GM21360 (cell line): ENCODE results near the gene DHRS13.
"Not testable (repeated sequence)": the region's sequence is repeated elsewhere in the genome, so short reads cannot be mapped to it uniquely, and the experiment has no call there.

Source experiments
- ATAC-seq: cut with Tn5 transposase; IDR thresholded peaks from one replicate; pipeline ENCODE4 v1.9.1; 2021; ENCODE audit warnings: mild to moderate bottlenecking, moderate library complexity; ENCODE audit not compliant: unreplicated experiment

Gene DHRS13

DNA sequence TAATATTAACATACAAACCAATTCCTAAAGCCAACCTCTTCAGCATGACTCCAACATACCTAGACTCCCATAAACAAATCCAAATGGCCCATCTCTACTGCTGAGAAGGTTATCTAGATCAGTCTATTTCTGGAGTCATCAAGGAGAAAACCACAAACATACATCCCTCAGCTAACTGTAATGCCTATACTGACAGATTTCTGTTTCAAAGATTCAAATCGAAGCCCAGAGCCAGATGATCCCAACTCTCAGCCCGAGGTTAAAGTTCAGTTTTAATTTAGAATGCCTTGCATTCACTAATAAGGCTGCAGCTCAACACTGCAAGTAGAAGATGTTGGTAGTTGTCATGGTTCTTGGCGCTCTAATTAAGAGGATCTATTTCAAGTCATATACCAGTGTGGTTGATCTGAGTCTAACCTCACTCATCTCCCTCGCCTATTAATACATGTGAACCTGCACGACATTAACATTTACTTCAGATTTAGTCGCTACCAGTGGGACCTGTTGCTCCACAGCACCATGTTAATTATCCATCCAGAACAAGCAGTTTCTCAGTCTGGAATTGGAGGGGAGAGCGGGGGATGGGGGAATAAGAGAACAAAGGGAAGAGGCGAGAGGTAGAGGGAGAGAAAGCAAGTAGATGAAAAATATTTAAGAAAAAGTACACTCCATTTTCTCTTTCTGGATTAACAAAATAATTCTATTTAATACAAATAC, 33.0 kb upstream of the DHRS13 start:
- ATAC-seq: no peak

DNA sequence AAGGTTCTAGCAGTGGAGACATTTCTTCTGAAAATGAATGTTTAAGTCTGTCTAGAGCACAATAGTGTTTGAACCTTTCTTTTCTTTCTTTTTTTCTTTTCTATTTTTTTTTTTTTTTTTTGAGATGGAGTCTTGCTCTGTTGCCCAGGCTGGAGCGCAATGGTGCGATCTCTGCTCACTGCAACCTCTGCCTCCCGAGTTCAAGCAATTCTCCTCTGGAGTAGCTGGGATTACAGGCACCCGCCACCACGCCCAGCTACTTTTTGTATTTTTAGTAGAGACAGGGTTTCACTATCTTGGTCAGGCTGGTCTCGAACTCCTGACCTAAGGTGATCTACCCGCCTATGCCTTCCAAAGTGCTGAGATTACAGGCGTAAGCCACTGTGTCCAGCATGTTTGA, 31.6 kb upstream of the DHRS13 start:
- ATAC-seq: not testable (repeated sequence)

DNA sequence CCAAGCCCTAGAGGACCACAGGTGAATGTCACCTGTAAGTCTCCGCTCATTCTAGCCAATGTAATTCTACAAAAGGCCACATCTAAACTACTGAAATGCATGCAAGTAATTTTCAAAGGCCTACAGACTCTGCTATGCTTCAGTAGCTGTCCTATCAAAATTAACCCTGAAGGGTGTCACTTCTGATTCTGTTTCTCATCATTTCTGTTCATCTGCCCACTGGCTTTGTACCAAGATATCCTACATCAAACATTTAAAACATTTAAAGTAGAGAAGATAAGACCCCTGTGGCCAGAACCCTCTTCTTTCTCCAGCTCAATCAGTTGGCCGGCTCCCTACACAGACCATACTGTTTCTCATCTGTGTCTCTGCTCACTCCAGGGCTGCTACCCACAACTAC, 26.9 kb upstream of the DHRS13 start:
- no peak for ATAC-seq

DNA sequence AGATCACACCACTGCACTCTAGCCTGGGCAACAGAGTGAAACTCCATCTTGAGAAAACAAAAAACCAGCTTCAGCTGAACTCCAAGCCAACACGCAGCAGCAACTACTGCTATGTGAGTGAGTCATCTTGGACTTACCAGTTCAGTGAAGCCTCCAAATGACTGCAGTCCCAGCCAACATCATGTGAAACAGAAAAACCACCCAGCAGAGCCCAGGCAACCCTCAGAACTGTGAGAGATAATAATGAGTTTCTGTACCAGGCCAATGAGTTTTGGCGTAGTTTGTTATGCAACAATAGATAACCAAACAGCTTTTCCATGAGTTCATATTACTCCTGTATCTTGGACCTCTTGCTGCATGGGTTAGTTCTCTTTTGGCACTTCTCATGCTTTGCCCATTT, 25.2 kb upstream of the DHRS13 start:
- no peak for ATAC-seq

DNA sequence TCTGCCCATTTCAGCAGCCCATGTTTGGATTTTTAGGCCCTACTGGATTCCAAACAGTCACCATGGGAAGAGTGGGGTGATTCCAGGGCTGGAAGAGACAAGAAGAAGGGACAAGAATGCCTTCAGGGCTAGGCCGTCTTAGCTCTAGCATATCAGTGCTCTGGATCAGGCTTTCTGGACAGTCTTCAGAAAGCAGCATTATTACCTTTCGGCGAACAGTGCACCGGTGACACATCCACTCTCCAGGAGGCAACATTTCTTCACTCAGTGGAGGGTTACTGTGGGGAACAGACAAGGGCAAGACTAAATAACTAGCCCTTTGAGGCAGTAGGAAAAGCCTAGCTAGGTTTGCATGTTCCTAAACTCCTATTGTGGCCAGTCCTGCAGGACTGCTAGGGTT, 23.9 kb upstream of the DHRS13 start:
- no peak for ATAC-seq

DNA sequence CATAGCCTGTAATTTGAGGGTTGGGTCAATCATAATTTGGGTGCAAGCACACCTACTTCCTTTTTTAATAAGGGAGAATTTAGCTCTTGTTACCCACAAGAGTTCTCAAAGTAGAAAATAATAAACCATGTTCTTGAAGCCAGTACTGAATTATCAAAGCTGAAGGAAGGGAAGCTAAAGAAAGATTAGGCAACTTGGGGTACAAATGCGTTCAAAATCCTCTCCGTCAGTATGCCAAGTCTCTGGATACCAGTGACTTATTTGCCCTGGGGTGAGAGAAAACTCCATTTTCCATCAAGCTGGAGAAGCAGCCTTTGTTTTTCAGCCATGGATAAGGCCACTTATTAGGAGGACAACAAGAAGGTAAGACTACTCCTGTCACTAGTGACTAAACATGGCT, 23.5 kb upstream of the DHRS13 start:
- no peak for ATAC-seq

DNA sequence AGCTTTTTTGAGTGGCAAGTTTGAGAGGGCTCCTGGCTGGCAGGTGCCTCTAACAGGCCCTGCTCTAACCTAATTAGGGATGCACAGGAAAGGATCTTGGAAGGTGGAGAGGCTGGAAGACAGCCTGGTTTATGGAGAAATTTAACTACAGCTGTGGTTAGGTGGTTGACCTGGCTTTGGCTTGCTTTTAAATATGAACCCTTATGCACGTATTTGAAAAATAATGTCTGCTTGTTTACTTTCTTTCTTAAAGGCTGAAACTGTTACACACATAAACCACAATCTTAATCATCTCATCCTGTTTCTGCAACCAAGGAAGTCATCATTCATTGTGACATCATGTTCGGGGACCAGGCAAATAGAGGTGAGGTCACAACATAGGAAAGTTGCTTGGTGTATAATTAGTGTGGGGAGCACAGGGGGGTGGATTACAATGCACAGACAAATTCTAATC, 23.1 kb upstream of the DHRS13 start:
- ATAC-seq: no peak

DNA sequence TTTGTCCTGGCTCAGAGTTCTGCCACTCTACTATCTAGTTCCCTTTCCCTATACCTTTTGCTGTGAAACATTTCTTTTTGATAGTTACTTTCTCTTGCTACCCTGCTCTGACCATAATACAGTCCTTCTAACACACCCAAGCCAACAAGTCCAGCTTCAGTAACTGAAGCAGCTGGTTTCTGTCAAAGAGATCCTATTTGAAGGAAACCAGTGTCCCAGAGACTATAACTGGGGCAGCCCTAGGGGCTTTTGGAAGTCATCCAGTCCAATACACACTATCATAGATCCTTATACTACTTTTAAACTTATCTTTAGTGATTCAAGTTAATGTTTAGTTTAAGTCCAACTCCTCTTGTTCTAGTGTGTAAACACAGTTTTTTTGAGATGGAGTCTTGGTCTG, 17.3 kb upstream of the DHRS13 start:
- no peak for ATAC-seq

DNA sequence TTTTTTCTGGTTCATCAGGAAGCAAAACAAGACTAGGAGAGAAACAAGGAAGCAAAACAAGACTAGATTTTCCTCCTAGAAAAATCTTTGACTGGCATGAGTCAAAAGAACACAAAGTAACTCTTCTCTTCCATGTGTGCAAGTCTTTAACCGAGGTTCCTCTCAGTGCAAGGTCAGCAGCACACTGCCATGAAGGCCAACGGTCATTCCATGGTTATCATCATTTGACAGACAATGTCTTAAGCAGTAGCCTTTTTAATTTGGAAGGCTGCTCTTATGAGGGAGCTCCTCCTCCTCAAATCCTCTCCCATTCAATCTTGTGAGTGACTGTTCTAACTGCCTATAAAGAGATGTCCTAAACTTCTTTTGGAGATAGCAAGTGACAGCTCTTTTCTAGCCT, 15.4 kb upstream of the DHRS13 start:
- no peak for ATAC-seq

DNA sequence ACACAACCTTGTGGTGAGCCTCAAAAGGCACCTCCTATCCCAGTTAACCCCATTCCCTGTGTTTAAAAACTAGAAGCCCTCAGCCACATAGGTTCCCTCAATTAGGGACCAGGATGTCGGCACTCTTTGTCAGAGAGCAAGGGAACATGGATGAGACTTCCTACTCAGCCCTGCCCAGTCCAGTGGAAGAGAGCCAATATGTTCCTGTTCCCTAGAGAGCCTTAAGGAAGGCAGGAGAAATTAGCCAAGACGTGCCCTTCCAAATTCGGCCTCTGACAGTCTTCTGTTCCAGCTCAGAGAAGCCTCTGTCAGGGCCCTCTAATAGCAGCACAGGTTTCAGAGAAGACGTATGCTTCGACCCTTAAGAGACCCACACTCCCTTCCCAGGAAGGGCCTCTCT, 14.6 kb upstream of the DHRS13 start:
- no peak for ATAC-seq

DNA sequence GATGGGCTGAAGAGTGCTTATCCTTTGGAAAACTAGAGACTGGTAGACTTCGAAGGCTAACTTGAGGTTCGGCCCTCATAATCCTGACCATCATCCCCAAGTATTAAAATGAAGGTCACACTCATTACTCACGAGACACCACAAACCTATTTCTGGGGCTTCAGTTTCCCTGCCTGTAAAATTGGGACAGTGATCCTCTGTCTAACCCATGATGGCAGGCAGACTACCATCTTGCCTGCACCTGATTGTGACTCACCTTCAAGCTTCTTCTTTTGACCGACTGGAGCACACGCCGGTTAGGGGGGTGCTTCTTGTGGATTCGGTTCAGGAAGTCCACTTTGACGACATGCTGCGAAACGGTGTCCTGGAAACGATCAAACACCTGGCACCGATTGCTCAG, 14.2 kb upstream of the DHRS13 start:
- ATAC-seq: no peak

DNA sequence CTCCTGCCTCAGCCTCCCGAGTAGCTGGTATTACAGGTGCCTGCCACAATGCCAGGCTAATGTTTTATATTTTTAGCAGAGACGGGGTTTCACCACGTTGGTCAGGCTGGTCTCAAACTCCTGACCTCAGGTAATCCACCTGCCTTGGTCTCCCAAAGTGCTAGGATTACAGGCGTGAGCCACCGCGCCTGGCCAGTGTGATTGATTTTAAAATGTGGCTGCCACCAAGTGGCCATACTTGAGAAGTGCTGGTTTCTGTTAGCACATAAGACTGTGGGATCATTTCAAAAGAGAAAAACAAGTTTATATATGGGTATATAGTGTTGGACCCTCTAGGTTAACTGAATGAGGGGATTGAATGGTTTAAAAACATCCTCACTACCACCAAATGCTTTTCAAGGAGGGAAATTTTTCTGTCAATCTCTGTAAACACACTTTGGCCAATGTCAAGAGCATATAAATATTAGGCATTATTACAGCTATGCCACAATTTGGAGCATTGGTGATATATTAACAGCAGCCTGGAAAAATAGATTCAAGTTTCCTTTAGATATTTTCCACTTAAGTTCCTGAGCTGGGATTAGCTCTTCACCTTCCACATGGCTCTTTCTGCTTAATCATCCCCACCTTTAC, 13.5 kb upstream of the DHRS13 start:
- no peak for ATAC-seq

DNA sequence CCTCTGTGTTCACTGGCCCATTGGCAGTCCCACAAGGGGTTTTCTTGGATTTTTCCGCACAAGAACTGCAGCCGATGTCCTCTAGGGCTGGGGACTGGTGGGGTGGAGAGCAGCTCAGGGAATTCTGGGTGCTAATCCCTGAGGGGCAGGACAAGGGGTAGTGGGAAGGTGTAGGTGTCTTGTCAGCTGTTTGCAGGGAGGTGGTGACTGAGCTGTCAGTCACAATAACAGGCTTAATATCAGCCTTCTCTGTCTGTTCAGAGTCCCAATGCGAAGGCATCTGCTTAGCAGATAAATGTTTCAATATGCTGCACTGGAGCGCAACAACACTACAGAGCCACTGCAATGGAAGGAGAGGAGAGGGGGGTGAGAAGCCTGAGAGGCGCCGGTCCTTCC, 10.1 kb upstream of the DHRS13 start:
- ATAC-seq: no peak

DNA sequence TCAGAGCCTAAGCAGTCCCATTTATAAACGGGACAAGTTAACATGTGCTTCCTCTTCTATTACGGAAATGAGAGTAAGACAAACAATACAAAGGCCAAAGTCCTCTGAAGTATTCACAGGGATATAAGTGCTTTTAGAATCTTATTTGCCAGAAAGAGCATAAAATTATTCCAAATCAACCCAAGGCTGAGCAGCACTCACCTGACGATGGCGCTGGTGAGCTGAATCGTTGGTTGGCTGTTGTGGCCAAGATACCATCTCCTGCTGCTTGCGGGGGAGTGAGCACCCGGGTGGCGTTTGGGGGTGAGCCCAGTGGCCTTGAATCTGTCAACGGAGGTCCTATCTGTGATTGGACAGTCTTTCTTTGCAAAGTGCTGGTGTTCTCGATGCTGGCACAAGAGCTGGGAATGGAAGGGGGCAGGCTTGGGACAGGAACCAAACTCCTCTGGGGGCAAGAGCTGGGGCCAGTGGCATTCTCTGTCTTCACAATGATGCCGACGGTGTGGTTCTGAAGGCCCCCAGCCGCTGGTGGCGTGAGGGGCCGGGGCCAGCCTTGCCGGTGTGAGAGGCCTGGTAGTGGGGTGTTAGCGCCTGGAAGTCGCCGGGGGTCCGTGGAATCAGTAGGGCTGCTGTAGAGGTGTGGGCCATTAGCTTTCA, 9.5 kb upstream of the DHRS13 start:
- ATAC-seq: no peak

DNA sequence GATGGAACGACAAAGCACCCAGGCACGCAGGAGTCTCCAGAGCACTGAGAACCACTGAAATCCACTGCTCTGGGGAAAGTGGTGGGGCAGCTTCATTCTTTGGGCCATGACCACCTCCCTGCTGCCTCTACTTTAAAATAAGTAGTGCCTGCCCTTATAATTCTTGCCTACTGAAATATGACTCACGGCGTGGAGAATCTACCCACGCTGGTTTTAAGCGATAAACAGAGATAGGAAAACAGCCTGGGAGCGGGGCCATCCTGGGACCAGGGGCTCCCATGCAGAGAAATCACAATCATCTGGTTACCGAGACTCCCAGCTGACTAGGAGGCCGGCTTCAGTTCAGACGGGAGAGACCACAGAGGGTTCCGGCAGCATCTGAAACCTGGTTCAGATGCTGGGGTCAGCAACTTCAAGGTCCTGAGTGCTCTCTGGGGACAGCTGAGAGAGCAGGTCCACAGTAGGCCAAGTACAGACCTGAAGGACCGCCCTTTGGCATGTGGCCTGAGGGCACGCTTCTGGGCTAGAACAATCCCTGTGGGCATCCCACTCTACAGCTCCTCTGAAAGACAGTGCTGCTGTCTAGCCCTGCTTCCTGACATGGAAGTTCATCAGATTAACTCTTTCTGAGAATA, 8.6 kb upstream of the DHRS13 start:
- no peak for ATAC-seq

DNA sequence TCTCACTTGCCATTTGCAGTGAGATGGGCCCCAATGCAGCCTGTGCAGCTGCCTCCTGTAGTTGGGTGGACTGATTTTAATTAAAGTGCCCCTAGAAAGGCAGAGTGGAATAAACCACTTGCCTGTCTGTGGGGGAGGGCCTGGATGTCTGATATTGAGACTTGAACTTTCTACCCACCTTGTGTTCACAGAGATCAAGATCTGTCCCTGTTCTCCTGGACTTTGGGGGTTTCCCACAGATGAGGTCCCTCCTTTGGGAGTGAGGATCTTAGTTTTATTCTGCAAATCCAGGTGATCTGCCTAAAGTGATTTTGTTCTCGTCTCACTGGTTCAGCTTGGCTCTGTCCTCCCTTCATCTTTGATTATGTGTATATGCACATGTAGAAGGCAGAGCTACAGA, 7.7 kb upstream of the DHRS13 start:
- ATAC-seq: no peak

DNA sequence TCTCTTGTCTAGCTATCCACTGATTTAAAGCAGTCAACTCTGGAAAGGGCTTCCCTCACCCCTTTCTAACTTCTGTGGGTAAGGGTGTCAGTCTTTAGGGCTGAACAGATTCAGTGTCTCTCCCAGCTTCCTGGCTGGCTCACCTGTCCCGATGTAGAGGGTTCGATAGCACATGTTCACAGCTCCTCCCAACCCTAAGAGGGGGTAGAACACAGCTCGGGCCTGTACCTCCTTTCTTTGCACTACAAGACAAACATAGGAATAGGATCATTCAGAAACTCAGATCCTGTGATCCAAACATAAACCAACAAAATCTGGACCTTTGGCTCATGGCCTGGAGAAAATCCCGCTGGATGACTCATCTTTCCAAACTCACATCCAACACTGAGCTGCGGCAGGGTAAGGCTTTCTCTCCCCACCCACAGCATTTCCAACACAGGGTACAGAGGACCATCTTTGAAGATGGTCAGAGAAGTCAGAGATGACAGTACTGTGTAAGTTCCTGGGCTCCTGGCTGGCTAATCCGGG, 5.8 kb upstream of the DHRS13 start:
- ATAC-seq: no peak

DNA sequence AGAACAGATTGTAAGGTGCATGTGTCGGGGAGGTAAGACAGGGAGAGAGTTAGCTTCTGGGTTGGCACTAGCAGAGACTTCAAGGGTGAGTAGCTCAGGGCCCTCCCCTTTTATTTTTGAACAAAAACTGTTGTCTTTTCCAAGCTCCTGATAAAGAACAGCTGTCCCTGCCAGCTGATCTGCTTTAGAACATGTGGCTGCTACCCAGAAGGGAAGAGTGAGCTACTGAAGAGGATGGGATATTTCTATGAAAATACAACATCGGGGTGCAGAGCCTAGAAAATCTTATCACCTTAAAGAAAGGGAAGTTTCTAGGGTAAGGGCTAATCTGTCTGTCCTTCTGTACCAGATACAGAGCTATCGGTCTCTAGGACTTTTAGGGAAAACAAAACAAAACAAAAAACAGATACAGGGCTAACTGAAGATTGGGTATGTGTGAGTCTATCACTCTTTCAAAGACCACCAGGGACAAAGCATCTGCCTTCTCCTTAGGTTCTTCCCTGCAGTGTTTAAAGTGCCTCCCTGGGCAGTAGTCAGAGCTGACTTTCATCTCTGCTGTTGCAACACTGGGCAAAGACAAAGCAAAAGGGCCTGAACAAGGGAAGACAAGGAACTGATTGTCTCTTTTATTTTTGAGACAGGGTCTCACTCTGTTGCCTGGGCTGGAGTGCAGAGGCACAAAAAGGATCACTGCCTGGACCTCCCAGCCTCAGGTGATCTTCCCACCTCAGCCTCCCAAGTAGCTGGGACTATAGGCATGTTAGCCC, 5.0 kb upstream of the DHRS13 start:
- no peak for ATAC-seq

DNA sequence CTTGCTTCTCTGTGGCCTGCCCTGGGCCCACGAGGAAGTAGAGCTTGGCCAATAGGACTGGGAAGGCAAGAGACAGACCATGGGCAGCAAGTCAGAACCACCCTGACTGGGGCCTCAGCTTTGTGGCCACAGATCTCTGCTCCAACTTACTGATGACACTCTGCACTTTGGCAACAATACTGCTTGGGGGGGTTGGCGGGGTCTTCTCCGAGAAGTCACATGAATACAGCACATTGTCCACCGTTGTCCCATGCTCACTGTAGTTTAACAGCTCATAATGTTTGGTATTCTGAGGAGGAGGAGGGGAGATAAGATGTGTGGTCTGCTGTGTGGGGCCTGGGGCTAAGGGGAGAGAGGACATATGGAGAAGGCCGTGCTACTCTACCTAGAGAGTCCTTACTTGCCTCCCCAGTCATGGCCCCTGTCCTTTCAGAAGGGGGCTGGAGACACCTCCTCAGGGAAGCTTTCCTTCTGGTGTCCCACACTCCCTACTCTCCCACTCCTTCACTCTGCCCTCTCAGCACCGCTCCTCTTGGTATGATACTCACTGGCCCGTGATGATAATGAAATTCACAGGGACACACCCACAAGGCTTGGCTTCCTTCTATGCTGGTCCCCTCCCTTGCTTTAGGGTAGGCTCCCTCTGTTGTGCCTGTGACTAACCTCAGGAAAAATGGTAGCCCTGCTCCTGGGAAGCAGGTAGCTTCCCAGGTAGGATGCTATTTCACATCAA, 4.0 kb upstream of the DHRS13 start:
- ATAC-seq: no peak

DNA sequence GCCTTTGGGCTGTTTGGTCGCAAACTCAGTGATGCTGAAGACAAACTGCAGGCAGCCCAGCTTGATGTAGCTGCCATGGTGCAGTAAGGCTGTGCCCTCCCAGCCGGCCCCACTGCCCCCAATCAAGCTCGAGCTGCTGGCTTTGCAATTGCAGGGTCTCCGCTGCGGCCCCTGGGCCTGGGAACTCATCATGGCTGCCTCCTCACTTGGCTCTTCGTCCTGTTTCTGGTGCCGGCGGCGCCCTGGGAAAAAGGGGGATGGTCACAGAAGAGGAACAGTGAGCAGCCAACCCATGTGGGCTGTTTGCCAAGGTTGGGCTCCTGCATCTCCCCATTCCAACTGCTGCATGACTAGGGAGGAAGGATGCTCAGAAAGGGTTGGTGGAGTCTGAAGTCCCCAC, 3.4 kb upstream of the DHRS13 start:
- ATAC-seq: no peak
